NCI-H2107 (cell line): ENCODE data around the gene TRAPPC2.
"Not testable (repeated sequence)": the region's sequence is repeated elsewhere in the genome, so short reads cannot be mapped to it uniquely, and the experiment has no call there.

ENCODE experiments used
- DNase-seq: peaks from one replicate; lab custom pipeline; 2025; lab: John Stamatoyannopoulos, UW

The TRAPPC2 gene

DNA sequence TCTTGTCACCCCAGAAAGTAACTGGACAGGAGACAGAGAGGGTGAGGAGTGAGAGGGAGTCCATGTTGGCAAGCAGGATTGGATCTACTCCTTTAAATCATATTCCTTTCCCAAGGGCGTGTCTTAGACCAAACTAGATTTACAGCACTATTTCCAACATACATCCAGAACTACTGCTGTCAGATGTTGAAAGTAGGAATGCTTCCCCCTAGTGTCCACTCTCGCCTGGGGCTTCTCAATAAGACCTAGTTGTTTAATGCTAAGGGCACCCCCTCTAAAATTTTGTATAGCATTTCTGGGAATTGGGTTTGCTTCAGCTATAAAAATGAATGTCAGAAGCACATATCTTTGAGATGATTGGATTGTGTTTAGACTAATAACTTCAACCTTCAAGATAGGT is 13.4 kb upstream of the TRAPPC2 start:
- DNase-seq = no peak

DNA sequence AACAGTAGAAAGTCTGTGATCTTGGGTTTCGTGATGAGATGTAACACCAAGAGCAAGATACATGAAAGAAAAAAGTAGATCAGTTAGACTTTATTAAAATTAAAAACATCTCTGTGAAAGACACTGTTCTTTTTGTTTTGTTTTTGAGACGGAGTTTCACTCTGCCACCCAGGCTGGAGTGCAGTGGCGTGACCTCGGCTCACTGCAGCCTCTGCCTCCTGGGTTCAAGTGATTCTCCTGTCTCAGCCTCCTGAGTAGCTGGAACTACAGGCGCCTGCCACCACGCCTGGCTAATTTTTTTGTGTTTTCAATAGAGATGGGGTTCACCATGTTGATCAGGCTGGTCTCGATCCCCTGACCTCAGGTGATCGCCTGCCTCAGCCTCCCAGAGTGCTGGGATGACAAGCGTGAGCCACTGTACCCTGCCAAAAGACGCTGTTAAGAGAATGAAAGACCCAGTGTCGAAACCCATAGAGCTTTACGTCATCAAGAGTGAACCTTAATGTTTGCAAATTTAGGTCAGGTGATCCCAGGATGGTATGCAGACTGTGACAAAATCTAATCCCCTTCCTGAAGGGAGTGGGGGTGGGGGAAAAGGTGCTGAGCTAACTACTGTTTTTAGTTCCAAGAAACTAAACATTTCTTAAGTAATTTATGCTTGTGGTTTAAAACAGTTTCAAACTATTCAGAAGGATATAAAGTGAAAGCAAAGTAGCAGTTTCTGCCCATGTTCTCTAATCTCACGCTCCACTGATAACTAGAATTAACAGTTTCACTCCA is 8.2 kb upstream of the TRAPPC2 start:
- no peak for DNase-seq

DNA sequence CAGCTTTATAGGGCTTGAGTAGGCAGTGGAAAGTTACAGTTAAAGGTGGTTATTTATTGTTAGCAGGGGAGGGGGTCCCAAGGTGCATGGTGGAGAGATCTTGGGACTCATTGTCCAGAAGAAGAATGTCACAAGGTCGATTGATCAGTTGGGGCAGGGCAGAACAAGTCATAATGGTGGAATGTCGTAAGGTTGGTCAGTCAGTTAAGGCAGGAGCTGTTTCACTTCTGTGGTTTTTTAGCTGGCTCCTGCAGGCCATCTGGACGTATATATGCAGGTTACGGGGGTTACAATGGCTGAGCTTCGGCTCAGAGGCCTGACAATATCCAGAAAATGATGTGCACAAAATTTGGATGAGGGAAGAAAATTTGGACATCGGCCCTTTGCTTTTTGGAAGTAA is 7.3 kb upstream of the TRAPPC2 start:
- DNase-seq = no peak

DNA sequence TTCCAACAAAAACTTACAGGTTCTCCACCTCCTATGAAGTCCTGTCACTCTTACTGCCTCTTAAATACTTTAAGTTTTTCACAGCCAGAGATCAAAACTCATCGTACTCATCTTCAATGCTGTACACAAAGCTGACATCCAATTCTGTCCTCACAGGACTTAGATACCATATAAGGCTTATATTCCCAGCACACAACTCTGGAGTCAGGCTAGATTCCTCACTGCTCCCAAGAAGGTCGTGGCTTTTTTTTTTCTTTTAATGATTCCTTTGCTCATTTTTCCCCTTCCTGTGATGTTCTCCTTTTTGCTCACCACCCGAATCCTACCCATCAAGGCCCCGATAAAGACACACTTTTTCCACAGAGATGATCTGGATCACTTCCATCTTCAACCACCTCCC is 914 bp downstream of the TRAPPC2 start:
- no peak for DNase-seq

DNA sequence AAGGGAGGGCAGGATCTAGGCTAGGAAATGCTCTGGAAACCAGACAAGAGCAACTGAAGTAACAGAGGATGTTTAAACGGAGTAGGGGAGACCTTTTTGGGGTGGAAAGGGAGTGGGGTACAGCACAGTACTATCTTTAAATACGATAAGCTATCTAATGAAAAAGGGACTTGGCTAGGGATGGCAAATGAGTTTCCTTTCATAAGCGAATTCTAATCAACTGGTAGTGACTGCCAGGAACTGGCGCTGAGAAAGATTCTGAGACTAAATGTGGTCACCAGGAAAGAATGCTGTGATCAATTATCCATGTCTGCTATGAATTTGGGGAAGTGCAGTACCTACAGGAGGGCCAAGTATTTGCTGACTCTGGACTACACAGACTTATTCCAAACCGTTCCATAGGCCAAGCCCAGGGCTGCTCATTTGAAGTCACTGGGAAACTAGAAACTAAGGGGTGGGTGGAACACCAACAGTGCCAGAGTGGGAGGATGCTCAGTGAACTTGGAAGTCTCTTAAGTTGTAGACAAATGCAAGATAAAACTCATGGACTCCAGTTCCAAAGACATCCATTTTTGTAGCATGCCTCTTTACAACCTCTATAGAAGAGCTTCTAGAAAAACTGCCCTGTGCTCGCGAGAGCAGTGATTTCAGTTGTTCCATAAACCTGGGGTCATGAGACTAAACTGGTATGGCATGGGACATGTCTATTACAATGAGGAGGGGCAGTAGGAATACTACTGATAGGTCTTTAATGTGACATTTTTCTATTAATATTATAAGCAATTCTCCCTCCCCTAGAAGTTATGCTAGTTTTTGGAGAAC is 2.0 kb downstream of the TRAPPC2 start:
- DNase-seq = no peak

DNA sequence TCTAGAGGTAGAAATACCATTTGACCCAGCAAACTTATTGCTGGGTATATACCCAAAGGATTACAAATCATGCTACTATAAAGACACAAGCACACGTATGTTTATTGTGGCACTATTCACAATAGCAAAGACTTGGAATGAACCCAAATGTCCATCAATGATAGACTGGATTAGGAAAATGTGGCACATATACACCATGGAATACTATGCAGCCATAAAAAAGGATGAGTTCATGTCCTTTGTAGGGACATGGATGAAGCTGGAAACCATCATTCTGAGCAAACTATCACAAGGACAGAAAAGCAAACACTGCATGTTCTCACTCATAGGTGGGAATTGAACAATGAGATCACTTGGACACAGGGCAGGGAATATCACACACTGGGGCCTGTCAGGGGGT is 3.9 kb downstream of the TRAPPC2 start:
- not testable (repeated sequence) for DNase-seq

DNA sequence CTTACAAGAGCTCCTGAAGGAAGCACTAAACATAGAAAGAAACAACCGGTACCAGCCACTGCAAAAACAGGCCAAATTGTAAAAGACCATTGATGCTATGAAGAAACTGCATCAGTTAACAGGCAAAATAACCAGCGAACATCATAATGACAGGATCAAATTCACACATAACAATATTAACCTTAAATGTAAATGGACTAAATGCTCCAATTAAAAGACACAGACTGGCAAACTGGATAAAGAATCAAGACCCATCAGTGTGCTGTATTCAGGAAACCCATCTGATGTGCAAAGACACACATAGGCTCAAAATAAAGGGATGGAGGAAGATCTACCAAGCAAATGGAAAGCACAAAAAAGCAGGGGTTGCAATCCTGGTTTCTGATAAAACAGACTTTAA is 7.8 kb downstream of the TRAPPC2 start:
- not testable (repeated sequence) for DNase-seq

DNA sequence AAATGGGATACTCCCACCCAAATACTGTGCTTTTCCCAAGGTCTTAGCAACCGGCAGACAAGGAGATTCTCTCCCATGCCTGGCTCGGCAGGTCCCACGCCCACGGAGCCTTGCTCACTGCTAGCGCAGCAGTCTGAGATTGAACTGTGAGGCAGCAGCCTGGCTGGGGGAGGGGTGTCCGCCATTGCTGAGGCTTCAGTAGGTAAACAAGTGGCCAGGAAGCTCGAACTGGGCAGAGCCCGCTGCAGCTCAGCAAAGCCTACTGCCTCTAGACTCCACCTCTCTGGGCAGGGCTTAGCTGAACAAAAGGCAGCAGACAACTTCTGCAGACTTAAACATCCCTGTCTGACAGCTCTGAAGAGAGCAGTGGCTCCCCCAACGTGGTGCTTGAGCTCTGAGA is 9.5 kb downstream of the TRAPPC2 start:
- DNase-seq = not testable (repeated sequence)

DNA sequence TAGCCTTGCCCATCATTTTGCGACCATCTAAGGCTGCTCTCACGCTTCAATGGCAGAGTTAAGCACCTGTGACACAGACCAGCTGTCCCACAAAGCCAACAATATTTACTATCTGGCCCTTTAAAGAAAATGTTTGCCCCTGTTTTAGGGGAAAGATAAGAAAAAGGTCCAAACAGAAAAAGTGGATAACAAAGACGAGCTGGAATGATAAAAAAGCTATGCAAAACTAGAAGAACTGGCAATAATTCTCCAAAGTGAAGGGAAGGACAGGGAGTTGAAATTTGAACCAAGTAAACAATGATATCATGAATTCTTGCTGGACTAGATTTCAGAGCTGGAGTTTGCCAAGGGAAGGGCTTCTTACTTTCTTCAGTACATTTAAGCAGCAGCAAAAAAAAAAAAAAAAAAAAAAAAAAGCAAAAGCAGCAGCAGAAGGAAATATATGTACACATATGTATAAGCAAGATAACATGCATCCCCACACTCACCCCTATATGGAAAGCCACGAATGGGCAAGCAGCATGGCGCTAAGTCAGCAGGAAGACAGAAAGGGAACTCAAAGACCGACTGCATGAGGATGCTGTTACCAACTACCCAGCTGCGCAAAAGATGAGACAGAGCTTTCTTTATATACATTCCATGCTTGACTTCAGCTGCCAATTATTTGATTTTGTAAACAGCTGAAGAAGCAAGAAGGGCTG is 12.5 kb downstream of the TRAPPC2 start:
- peak; percentile 10 for DNase-seq

DNA sequence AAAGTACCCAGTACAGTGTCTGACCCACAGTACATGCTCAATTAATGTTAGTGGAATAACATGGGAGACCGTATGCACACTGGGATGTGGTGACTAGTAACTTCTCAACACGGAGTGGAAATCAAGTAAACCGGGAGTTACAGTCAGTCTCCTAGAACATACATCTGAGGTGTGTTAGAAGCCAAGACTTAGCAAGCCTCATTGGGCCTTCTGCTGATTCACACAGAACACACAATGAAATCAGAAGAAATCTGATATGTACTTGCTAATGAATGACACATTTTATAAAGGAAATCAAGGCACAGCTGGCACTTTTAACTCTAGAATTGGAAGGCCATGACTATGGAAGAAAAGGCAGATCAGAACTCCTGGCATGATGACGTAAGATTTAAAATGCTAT is 13.0 kb downstream of the TRAPPC2 start:
- no peak for DNase-seq

DNA sequence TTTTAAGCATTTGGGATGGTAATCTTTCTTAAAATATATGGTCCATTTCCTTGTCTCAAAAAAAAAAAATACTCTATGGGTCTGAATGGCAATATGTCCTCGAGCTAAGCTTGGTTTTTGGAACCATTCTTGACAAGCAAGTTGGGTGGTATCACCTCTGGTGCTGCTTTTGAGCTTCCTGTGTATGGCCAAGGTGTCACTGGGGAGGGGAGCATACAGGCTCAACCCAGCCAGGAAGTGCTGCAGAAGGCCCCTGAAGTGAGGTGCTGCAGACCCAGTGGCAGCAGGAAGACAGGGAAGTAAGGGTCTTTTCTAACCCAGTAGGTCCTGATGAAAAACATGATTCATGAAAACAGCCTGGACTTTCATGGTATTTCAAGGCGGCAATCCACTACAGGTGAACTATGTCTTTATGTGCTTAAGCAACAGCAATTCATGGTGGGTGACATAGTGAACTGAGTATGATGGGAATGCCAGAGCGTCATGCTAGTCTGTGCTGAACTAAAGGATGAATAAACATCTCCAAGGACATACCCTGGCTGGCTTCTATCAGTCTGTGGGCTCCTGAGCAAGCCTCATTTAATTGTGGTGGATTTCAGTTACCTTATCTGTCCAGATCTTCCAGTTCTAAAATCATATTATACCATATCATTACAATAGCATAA is 15.1 kb downstream of the TRAPPC2 start:
- DNase-seq = no peak

DNA sequence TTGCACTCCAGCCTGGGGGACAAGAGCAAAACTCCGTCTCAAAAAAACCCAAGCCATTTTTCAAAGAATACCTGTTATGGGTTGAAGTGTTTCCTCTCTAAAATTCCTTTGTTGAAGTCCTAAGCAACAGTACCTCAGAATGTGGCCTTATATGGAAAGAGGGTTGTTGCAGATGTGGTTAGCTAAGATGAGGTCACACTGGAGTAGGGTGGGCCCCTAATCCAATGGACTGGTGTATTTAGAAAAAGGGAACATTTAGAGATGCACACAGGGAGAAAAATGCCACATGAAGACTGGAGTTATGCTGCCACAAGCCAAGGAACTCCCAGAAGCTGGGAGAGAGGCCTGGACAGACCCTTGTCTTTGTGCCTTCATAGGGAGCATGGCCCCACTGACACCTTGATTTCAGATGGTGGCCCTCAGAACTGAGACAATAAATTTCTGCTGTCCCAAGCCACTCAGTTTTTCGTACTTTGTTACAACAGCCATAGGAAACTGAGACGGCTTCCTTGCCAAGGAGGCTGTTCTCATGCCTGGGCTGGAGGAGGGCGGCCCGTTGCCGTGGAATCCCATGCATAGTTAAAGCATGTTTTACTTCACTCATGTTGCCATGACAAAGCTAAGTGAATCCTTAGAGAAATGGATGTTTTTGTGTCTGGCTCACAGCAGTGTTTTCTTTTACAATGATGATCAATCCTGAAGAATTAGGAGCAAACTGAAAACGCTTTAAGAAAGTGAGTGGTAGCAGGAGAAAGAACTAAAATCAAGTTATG is 16.5 kb downstream of the TRAPPC2 start:
- DNase-seq = no peak

DNA sequence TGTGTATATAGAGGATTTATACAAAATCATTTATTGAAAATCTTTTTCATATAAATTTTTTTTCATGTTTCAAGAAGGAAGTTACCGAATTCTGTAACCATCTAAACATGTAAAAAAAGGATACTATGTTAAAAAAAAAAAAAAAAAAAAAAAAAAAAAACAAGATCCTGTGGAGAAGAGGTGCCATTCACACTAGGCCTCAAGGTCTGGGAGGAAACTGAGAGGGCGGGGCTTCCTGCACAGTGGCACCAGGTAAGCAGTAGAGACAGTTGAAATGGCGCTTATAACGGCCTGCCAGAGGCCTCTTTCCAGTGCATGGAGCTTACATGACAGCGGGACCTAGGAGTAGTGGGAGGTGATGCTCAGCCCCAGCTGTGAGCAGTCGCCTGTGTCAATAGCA is 17.5 kb downstream of the TRAPPC2 start:
- DNase-seq = no peak

DNA sequence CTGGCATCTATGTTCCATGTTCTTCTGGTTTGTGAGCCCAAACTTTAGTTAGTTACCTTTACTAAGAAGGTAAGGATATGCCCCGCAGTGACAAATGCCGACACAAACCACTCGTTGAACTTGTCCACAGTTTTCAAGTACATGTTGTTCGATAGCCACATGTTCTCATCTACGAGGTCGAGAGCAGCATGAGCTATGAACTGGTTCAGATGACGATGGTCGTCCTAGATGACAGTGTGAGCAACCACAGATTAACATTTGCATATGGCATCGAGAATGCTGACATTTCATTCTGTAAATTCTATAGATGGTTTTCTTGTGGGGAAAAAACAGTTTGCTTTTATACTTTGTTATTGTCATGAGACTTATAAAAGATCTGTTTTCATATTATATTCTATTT is 18.0 kb downstream of the TRAPPC2 start:
- DNase-seq = no peak

DNA sequence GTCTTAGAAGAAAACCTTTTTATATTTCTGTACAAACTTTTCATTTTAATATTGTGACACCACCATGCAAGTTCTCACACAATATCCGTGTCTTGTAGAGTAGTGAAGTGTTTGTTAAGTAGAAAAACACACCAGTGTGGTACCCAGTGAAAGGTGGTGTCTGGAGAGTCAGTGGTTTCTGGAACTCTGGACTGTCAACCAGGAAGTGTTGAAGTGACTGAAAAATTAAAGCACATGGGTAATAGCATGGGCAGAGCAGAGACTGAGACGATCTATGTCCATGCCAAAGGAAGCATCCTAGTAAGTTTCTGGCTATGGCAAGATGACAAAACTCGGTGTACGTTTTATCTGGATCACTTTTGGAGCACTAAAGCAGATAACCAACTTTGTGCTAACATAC is 23.3 kb downstream of the TRAPPC2 start:
- DNase-seq = no peak

DNA sequence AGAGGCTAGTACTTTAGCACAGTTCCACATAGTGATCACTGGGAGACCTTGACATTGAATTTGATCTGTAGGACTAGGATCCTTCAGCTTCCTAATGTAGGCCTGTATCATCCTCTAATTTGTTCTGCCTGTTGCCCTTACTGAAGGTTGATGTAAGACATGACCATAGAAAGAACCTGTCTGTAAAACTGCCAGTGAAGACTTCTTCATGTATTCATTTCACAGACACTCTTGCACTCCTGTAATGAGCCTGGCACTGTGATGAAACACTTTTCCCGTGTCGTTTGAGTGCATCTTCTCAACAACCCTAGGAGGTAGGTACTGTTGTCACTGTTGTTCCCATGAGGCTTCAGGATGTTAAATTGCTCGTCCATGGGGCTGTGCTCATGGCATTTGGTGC is 30.8 kb downstream of the TRAPPC2 start:
- no peak for DNase-seq

DNA sequence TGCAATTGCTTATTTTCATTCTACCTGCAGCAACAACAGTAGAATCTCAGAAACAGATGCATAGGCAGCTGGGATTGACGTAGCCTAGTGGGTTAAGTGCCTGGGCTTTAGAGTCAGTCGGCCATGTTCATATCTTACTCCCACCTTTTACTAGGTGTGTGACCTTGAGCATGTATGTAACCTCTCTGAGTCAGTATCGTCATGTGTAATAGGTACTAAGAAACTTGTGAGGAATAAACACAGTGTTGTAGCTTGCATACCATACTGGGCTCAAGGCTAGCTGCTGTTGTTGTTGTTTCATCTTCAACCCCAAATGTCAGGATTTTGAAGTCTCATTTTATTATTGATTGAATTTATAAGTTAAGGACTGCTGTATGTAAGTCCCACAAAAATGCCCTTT is 31.3 kb downstream of the TRAPPC2 start:
- DNase-seq = no peak

DNA sequence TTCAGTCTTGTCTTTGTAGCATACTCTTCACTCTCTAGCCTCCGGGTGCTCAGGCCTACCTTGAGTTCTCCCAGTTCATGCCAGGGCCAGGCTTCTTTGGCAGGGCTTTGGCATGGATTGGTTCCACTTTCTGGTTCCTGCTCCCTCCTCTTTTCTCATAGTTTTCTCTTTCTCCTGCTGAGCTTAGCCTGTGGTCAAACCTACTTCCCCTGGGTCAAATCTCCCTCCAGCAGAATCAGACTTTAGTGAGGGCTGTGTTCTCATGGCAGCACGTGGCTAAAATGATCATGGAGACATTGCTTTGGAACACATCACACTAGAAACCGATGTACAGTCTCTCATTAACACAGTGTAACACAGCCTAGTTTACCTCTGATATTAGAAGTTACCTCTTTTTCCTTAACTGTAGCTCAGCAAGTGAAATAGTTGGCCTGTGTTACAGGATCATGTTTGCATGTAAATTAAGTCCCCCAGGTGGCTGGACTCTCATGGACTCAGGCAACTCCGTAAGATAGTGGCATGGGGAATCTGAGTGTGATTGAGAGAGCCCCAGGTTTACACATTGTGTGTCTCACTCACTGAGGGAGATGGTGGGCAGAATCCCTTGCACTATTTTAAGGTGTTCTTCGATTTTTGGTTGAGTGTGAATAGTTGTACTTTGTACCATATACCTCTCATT is 32.2 kb downstream of the TRAPPC2 start:
- no peak for DNase-seq

DNA sequence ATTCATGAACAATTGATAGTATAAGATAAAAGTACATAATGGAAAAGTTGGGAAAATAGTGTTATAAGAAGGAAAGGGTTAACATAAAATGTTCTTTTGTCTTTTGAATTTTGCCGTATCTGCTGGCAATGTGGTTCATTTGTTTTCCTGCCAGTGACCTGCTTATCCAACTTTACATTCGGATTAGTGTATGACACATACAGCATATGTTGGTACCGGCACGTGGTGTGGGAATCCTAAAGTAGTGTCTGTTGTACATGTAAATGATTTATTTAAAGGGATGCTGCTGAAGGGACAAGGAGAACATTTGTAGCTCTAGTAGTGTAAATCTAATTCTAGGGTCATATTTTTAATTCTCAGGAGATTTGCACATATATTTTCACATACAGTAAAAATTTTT is 34.0 kb downstream of the TRAPPC2 start:
- DNase-seq = no peak

DNA sequence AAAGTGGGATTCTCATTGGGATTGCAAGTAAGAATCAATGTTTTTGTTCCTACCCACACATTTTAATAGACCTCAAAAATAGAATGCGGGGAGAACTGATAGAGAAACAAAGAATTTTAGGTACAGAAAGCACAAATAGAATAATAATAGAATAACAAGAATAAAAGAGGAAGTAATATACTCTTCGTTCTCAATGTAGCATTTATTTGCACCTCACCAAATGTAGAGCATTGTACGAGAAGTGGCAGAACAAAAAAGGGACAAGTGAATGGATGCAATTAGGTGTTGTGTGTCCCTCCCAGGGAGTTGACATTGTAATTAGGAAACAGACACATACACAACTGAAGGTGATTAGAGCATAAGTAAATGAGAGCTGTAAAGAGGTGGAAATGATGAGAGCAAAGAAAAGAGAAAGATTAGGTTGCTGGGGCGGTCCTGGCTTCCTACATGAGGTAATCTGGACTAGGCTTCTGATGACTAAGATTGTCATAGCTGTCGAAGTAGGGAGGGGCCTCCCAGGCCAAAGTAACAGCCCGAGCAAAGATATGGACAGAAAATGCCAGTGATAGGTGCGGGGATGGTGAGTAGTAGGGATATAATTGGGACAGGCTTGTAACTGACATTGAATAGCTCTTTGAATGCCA is 35.1 kb downstream of the TRAPPC2 start:
- no peak for DNase-seq
